ENCODE results near the gene CHRDL1.

DNA sequence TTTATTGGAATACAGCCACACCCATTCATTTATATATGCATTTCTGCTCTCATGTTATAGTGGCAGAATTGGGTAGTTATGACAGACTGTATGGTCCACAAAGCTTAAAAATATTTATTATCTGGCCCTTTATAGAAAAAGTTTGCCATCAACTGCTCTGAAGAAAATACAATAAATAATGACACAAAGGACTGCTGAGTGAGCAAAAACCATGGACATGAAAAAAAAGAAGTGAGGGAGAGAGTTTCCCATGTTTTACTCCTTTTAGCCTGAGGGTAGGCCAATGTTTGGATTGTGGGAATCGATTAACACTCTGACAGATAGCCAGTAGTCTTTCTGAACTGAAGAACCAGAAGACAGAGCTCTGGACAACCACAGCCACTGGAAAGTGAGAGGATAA lies 149.2 kb downstream of the CHRDL1 start:
- TF ChIP-seq, protein P1, sequence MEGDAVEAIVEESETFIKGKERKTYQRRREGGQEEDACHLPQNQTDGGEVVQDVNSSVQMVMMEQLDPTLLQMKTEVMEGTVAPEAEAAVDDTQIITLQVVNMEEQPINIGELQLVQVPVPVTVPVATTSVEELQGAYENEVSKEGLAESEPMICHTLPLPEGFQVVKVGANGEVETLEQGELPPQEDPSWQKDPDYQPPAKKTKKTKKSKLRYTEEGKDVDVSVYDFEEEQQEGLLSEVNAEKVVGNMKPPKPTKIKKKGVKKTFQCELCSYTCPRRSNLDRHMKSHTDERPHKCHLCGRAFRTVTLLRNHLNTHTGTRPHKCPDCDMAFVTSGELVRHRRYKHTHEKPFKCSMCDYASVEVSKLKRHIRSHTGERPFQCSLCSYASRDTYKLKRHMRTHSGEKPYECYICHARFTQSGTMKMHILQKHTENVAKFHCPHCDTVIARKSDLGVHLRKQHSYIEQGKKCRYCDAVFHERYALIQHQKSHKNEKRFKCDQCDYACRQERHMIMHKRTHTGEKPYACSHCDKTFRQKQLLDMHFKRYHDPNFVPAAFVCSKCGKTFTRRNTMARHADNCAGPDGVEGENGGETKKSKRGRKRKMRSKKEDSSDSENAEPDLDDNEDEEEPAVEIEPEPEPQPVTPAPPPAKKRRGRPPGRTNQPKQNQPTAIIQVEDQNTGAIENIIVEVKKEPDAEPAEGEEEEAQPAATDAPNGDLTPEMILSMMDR (IDR thresholded peaks at IDR 0.05): no peak
- no peak for TF ChIP-seq POLR2A (IDR thresholded peaks at IDR 0.05)

Data from uterus (tissue), 2 donors.